K562 (cell line): ENCODE results near the gene HNMT. TPM values are rescaled to one million over a fixed set of nuclear protein-coding genes. Genes with fewer than 3 reads are reported as not detected.

Experiments
- ATAC-seq: fragments of 200-7000 bp; cut with Tn5 transposase; 3 replicates; pipeline ENCODE4 v1.9.1; 2020; ENCODE audit warnings: moderate library complexity
- BruUV-seq: library from RNA; stranded (reverse); fragments of 400-500 nt; replicated peaks from 2 replicates; lab custom pipeline; 2021; lab: Mats Ljungman, UMichigan
- CTCF ChIA-PET: fragments of 300-600 bp; formaldehyde crosslinking; extraction: SDS; loops from one replicate; lab custom pipeline; 2021; ENCODE audit warnings: low intra/inter-chr PET ratio; lab: Yijun Ruan, JAX
- POLR2A ChIA-PET: fragments of 300-600, 350-650 bp; sonication (Branson Sonifier 250); formaldehyde crosslinking; extraction: SDS; loops from one replicate; lab custom pipeline; 2021; ENCODE audit warnings: antibody characterized with exemption, inconsistent platforms; lab: Yijun Ruan, JAX
- DNase-seq, 4 experiments: peaks; one replicate each; pipeline versions ENCODE4 v3.0.0 to v3.0.0-alpha.2; 2011 to 2018; ENCODE audit warnings: low spot score in 3 of 4, mixed read lengths in 3 of 4; ENCODE audit errors: extremely low read depth in 1 of 4
- FAIRE-seq: peaks from 2 replicates; lab custom pipeline; 2011; peaks lifted over from hg19 to GRCh38; lab: Jason Lieb, UNC
- H2AFZ ChIP-seq: 2 replicates; pipeline ENCODE4 v1.6.0; 2011; ENCODE audit warnings: low read depth, low read length, control low read depth, inconsistent platforms
- H3K27ac ChIP-seq: fragments of 200-600 bp; 3 replicates; pipeline ENCODE4 v1.8.0; 2011; ENCODE audit warnings: low read depth, mild to moderate bottlenecking, control low read depth, inconsistent platforms, low read length, moderate library complexity, mixed read lengths; ENCODE audit errors: extremely low read depth
- H3K27me3 ChIP-seq, 2 experiments: fragments of 300-600 bp in 1 of 2; 2 replicates in 1 of 2; 3 replicates in 1 of 2; pipeline versions ENCODE4 v1.6.0 to v1.8.0; 2011; ENCODE audit warnings: inconsistent platforms in 2 of 2, low read length in 2 of 2, mild to moderate bottlenecking in 1 of 2, mixed read lengths in 1 of 2, moderate library complexity in 1 of 2; ENCODE audit not compliant: control insufficient read depth in 2 of 2, insufficient read depth in 2 of 2
- H3K36me3 ChIP-seq: fragments of 300-600 bp; 3 replicates; pipeline ENCODE4 v1.8.0; 2011; ENCODE audit warnings: mild to moderate bottlenecking, low read length, inconsistent platforms; ENCODE audit not compliant: control insufficient read depth, insufficient read depth
- H3K4me1 ChIP-seq, 2 experiments: fragments of 200-600 bp in 1 of 2; replicated peaks in 1 of 2; 2 replicates in 1 of 2; 3 replicates in 1 of 2; pipeline versions ENCODE4 v1.5.1 to v1.8.0; 2011; ENCODE audit warnings: inconsistent platforms in 2 of 2, low read length in 2 of 2, mild to moderate bottlenecking in 1 of 2, mixed read lengths in 1 of 2, moderate library complexity in 1 of 2; ENCODE audit not compliant: control insufficient read depth in 2 of 2, insufficient read depth in 2 of 2
- H3K4me2 ChIP-seq: 2 replicates; pipeline ENCODE4 v1.6.1; 2011; ENCODE audit warnings: low read length, control low read depth, inconsistent platforms, mixed read lengths; ENCODE audit not compliant: insufficient read depth
- H3K4me3 ChIP-seq: fragments of 200-600 bp; sonication (generic), shearing (Covaris generic); 2 replicates; pipeline ENCODE4 v1.5.1; 2016; ENCODE audit warnings: control low read depth, inconsistent platforms
- H3K79me2 ChIP-seq: fragments of 200-600 bp; 3 replicates; pipeline ENCODE4 v1.8.0; 2011; ENCODE audit warnings: low read length, inconsistent platforms; ENCODE audit not compliant: control insufficient read depth, insufficient read depth
- H3K9ac ChIP-seq, 2 experiments: 2 replicates each; pipeline versions ENCODE4 v1.6.0 to v1.6.1; 2011; ENCODE audit warnings: low read depth in 2 of 2, low read length in 2 of 2, control low read depth in 1 of 2, inconsistent platforms in 1 of 2, mild to moderate bottlenecking in 1 of 2, mixed read lengths in 1 of 2; ENCODE audit not compliant: insufficient read depth in 1 of 2
- H3K9me1 ChIP-seq: one replicate; pipeline ENCODE4 v1.6.0; 2011; ENCODE audit warnings: inconsistent platforms, mild to moderate bottlenecking, low read length, moderate library complexity; ENCODE audit not compliant: control insufficient read depth, insufficient read depth
- H3K9me3 ChIP-seq: replicated peaks from 2 replicates; pipeline ENCODE4 v1.5.1; 2011; ENCODE audit warnings: low read depth, low read length, inconsistent platforms; ENCODE audit not compliant: control insufficient read depth, insufficient read depth
- H4K20me1 ChIP-seq: replicated peaks from 2 replicates; pipeline ENCODE4 v1.6.1; 2011; ENCODE audit warnings: low read length, inconsistent platforms, mixed read lengths; ENCODE audit not compliant: control insufficient read depth, insufficient read depth
- CBX5 ChIP-seq: IDR thresholded peaks from 2 replicates; pipeline ENCODE4 v1.6.1; 2014; ENCODE audit warnings: low read depth, borderline replicate concordance
- ETV5 ChIP-seq: sonication (generic); formaldehyde crosslinking; IDR thresholded peaks from 2 replicates; pipeline ENCODE4 v1.4.0; 2020; ENCODE audit warnings: low read depth, mild to moderate bottlenecking, missing genetic modification reagents
- NCOA1 ChIP-seq: fragments of 450-650 bp; IDR thresholded peaks from 2 replicates; pipeline ENCODE4 v1.6.1; 2016; ENCODE audit warnings: low read depth
- PBX2 ChIP-seq, 2 experiments: IDR thresholded peaks in 1 of 2; conservative IDR thresholded peaks in 1 of 2; 2 replicates each; pipeline ENCODE4 v1.6.1; 2016; ENCODE audit warnings: low read depth in 2 of 2, mild to moderate bottlenecking in 1 of 2, missing compliant biosample characterization in 1 of 2, missing genetic modification characterization in 1 of 2, moderate library complexity in 1 of 2
- STAG1 ChIP-seq: sonication (generic); formaldehyde crosslinking; IDR thresholded peaks from 2 replicates; pipeline ENCODE4 v1.5.0; 2020; ENCODE audit warnings: missing genetic modification reagents, borderline replicate concordance
- ZHX1 ChIP-seq: fragments of 150-350 bp; conservative IDR thresholded peaks from 2 replicates; pipeline ENCODE4 v1.6.1; 2014; ENCODE audit warnings: low read length
- ZNF41 ChIP-seq: fragments of 250-450 bp; sonication (Bioruptor Pico); conservative IDR thresholded peaks from 2 replicates; pipeline ENCODE4 v1.4.0; 2020; ENCODE audit warnings: mild to moderate bottlenecking
- ZNF584 ChIP-seq: fragments of 200-800 bp; sonication (Bioruptor generic); IDR thresholded peaks from 2 replicates; pipeline ENCODE4 v1.6.1; 2016; ENCODE audit warnings: low read depth, mild to moderate bottlenecking, missing genetic modification characterization, missing compliant biosample characterization
- in situ Hi-C: fragments of 300-500 bp; cut with MboI; formaldehyde crosslinking; loops from 4 replicates; pipeline ENCODE4 v1.15.0; 2018; ENCODE audit warnings: inconsistent platforms, mixed read lengths
- intact Hi-C: fragments of 100-400 bp; cut with micrococcal nuclease; formaldehyde crosslinking; loops from 2 replicates; pipeline ENCODE4 v1.14.2; 2022
- polyA plus RNA-seq, 8 experiments: library from polyadenylated mRNA; depleted of rRNA in 4 of 8; stranded (reverse) in 5 of 8; unstranded in 3 of 8; fragments of >200 nt; fragmentation: Nextera tagmentation in 2 of 8; fragmentation: Illumina TruSeq in 1 of 8; extraction: Ambion mirVana in 2 of 8; extraction: Trizol in 1 of 8; gene quantifications; 2 replicates each; pipeline versions ENCODE4 v1.2.1 to v1.2.3, GENCODE V29; 2011 to 2014; ENCODE audit warnings: inconsistent platforms in 1 of 8, missing spikeins in 1 of 8
- total RNA-seq, 7 experiments: library from RNA; depleted of rRNA in 6 of 7; stranded (reverse); fragments of >200 nt in 6 of 7; fragmentation: Illumina TruSeq in 2 of 7; extraction: Trizol in 2 of 7; gene quantifications; 2 replicates each; pipeline versions ENCODE4 v1.2.1 to v1.2.3, GENCODE V29; 2011 to 2021; ENCODE audit warnings: low replicate concordance in 1 of 7

HNMT gene
- total and polyA plus RNA-seq, 9 of the 15 experiments (the other 6 are each of a cell fraction or from before 2014, with no cell fraction given), result 3.1 to 10.9 (median 5.3) TPM

GRCh38 chr2:137980459-137980858 lies 16.2 kb downstream of the HNMT start:
- Histone ChIP-seq H3K27me3 (no peaks in the 10 kb centered on the region), H3K4me1 (no peaks in the 10 kb centered on the region), H4K20me1 (no peaks in the 10 kb centered on the region), H3K79me2 (no peaks in the 10 kb centered on the region), H3K9ac (no peak overlapping the region), H3K4me3 (no peak overlapping the region), H3K4me2 (no peak overlapping the region), H3K9me3 (no peaks in the 10 kb centered on the region), H3K36me3 (no peaks in the 10 kb centered on the region), H3K9me1 (no peaks in the 10 kb centered on the region), H3K27ac (no peak overlapping the region), H2AFZ (no peak overlapping the region)
- ATAC-seq, result no peak
- no peak for FAIRE-seq
- intact Hi-C loops (no loop called here), in situ Hi-C loops (no loop called here)
- TF ChIP-seq ZHX1 (no peak), ZNF41 (CRISPR knock-in tag) (no peak), ETV5 (CRISPR knock-in tag) (no peak), NCOA1 (no peak), CBX5 (no peak), STAG1 (CRISPR knock-in tag) (no peak), ZNF584 (no peak), PBX2 (CRISPR knock-in tag; IDR thresholded peaks at IDR 0.05; ENCODE audit: low read depth) (no peak), PBX2 (tag; conservative IDR thresholded peaks at IDR 0.05; ENCODE audit: low read depth) (no peak)
- BruUV-seq, result no TSS peak
- ChIA-PET POLR2A (interaction anchor here (1.0 kb wide), 1 partner anchor 54 kb away, joined by 4 read pairs; no protein-coding TSS in a partner anchor), CTCF (no interaction called here)
- no peak for DNase-seq
